ENCODE data around the gene CARF. TPM values are rescaled to one million over a fixed set of nuclear protein-coding genes. Genes with fewer than 3 reads are reported as not detected.

The CARF gene
- total and polyA plus RNA-seq, 2 of the 13 experiments (the other 11 are each of a cell fraction or from before 2014, with no cell fraction given) = 3.0 to 5.4 TPM

GRCh38 chr2:202911512-202912341 lies at the start of gene CARF, which contains the start of gene WDR12 (continued):
- TF ChIP-seq ZBTB14 (CRISPR knock-in tag; IDR thresholded peaks at IDR 0.05) (peak; percentile 95), ZUFSP (CRISPR knock-in tag; IDR thresholded peaks at IDR 0.05; ENCODE audit: borderline replicate concordance) (no peak), PRMT3 (CRISPR knock-in tag; IDR thresholded peaks at IDR 0.05; ENCODE audit: borderline replicate concordance, low read depth) (no peak), RBM22 (optimal IDR thresholded peaks at IDR 0.05; ENCODE audit: low read length) (no peak), ARNT2 (CRISPR knock-in tag; IDR thresholded peaks at IDR 0.05; ENCODE audit: low read depth) (no peak), ZNF687 (CRISPR knock-in tag; IDR thresholded peaks at IDR 0.05) (peak; percentile 65), THRA (CRISPR knock-in tag; IDR thresholded peaks at IDR 0.05; ENCODE audit: borderline replicate concordance) (peak; percentile 39), ZNF616 (CRISPR knock-in tag; IDR thresholded peaks at IDR 0.05; ENCODE audit: low read depth) (no peak), ZNF605 (CRISPR knock-in tag; IDR thresholded peaks at IDR 0.05) (0 out of 2 replicates have a peak, but pooled peaks have one; percentile 16), ARID2 (CRISPR knock-in tag; IDR thresholded peaks at IDR 0.05; ENCODE audit: borderline replicate concordance) (no peak), HIC2 (CRISPR knock-in tag; IDR thresholded peaks at IDR 0.05; ENCODE audit: low read depth) (no peak), ZMYM3 (CRISPR knock-in tag; IDR thresholded peaks at IDR 0.05) (0 out of 2 replicates have a peak, but pooled peaks have one; percentile 47), TMF1 (CRISPR knock-in tag; IDR thresholded peaks at IDR 0.05; ENCODE audit: low read depth) (no peak), ZBTB37 (CRISPR knock-in tag; IDR thresholded peaks at IDR 0.05) (no peak), NFYC (CRISPR knock-in tag; IDR thresholded peaks at IDR 0.05) (peak; percentile 17; the same call in 1 of the 2 replicates)

Data from HepG2 (cell line).